ENCODE data around the gene NTRK1. TPM values are rescaled to one million over a fixed set of nuclear protein-coding genes. Genes with fewer than 3 reads are reported as not detected.

Gene NTRK1
- total and polyA plus RNA-seq, 4 donors: 0.13 to 0.17 (median 0.14) TPM

DNA sequence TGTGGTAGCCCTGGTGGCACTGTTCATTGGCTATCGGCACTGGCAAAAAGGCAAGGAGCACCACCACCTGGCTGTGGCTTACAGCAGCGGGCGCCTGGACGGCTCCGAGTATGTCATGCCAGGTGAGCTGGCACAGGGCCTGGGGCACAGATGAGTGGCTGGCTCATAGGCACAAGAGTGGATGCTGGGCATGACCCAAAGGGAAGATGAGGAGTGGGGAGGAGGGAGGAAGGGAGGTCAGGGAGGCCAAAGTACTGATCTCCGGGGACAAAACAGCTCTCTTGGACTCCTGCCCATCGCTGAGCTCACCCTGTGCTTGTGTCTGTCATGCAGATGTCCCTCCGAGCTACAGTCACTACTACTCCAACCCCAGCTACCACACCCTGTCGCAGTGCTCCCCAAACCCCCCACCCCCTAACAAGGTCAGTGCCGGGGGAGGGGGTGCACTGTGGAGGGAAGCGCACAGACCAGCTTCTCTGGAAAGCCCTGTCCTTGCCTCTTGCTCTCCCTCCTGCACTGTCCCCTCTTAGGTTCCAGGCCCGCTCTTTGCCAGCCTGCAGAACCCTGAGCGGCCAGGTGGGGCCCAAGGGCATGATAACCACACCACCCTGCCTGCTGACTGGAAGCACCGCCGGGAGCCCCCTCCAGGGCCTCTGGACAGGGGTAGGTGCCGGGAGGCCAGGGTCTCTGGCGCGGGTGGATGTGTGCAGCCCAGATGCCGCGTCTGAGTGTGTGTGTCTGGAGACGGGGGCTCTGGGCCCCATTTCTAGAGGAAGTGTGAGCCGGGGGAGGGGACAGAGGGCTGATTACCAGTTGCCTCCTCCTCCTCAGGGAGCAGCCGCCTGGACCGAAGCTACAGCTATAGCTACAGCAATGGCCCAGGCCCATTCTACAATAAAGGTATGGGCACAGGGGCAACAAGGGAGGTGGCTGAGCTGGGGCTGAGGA, 52.5 kb downstream of the NTRK1 start (continued):
- TF ChIP-seq, protein P1, sequence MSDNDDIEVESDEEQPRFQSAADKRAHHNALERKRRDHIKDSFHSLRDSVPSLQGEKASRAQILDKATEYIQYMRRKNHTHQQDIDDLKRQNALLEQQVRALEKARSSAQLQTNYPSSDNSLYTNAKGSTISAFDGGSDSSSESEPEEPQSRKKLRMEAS (IDR thresholded peaks at IDR 0.05): no peak
- TF ChIP-seq, protein P2, sequence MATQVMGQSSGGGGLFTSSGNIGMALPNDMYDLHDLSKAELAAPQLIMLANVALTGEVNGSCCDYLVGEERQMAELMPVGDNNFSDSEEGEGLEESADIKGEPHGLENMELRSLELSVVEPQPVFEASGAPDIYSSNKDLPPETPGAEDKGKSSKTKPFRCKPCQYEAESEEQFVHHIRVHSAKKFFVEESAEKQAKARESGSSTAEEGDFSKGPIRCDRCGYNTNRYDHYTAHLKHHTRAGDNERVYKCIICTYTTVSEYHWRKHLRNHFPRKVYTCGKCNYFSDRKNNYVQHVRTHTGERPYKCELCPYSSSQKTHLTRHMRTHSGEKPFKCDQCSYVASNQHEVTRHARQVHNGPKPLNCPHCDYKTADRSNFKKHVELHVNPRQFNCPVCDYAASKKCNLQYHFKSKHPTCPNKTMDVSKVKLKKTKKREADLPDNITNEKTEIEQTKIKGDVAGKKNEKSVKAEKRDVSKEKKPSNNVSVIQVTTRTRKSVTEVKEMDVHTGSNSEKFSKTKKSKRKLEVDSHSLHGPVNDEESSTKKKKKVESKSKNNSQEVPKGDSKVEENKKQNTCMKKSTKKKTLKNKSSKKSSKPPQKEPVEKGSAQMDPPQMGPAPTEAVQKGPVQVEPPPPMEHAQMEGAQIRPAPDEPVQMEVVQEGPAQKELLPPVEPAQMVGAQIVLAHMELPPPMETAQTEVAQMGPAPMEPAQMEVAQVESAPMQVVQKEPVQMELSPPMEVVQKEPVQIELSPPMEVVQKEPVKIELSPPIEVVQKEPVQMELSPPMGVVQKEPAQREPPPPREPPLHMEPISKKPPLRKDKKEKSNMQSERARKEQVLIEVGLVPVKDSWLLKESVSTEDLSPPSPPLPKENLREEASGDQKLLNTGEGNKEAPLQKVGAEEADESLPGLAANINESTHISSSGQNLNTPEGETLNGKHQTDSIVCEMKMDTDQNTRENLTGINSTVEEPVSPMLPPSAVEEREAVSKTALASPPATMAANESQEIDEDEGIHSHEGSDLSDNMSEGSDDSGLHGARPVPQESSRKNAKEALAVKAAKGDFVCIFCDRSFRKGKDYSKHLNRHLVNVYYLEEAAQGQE (IDR thresholded peaks at IDR 0.05): no peak
- TF ChIP-seq RAD21 (IDR thresholded peaks at IDR 0.05): no peak
- no peak for TF ChIP-seq GABPA (IDR thresholded peaks at IDR 0.05 in 1 of 2, conservative IDR thresholded peaks at IDR 0.05 in 1 of 2)
- TF ChIP-seq HNF4A (conservative IDR thresholded peaks at IDR 0.05): no peak

DNA sequence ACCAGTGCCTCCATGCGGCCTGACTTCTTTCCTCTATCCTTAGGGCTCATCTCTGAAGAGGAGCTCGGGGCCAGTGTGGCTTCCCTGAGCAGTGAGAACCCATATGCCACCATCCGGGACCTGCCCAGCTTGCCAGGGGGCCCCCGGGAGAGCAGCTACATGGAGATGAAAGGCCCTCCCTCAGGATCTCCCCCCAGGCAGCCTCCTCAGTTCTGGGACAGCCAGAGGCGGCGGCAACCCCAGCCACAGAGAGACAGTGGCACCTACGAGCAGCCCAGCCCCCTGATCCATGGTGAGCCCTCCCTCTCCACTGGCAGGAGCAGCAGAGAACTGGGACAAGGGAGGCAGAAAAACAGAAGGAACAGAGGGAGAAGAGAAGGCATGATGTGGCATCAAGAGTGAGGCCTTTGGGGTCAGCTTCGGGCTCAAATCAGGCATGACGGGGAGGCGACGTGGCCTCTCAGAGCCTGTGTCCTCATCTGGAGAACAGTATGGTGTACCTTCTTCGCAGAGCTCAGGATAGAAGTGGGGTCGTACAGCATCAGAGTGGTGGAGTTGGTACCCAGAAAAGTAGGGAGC, 53.2 kb downstream of the NTRK1 start:
- H3K27ac ChIP-seq (ENCODE audit: low read depth in 1 of 2, low read length in 2 of 2): no peak overlapping the region
- 90% methylated on average over 13 of the region's 13 CpGs for WGBS
- no peak for DNase-seq (ENCODE audit: low spot score)
- no peaks in the 10 kb centered on the region for H3K27me3 ChIP-seq (ENCODE audit: control insufficient read depth in 4 of 4, insufficient read depth in 4 of 4, low read length in 3 of 4)
- peaks cover 0 to 2% (median 0%) of the 10 kb centered on the region in 4 donors for H3K36me3 ChIP-seq (ENCODE audit: control insufficient read depth in 4 of 4, insufficient read depth in 3 of 4, low read depth in 1 of 4, low read length in 3 of 4)
- H3K9ac ChIP-seq (ENCODE audit: low read depth in 1 of 2, low read length in 2 of 2): no peak overlapping the region
- TF ChIP-seq, protein P1 (IDR thresholded peaks at IDR 0.05): no peak
- TF ChIP-seq, protein P3, sequence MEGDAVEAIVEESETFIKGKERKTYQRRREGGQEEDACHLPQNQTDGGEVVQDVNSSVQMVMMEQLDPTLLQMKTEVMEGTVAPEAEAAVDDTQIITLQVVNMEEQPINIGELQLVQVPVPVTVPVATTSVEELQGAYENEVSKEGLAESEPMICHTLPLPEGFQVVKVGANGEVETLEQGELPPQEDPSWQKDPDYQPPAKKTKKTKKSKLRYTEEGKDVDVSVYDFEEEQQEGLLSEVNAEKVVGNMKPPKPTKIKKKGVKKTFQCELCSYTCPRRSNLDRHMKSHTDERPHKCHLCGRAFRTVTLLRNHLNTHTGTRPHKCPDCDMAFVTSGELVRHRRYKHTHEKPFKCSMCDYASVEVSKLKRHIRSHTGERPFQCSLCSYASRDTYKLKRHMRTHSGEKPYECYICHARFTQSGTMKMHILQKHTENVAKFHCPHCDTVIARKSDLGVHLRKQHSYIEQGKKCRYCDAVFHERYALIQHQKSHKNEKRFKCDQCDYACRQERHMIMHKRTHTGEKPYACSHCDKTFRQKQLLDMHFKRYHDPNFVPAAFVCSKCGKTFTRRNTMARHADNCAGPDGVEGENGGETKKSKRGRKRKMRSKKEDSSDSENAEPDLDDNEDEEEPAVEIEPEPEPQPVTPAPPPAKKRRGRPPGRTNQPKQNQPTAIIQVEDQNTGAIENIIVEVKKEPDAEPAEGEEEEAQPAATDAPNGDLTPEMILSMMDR (IDR thresholded peaks at IDR 0.05; ENCODE audit: low read depth, low read length, missing input control): no peak
- TF ChIP-seq, protein P4, sequence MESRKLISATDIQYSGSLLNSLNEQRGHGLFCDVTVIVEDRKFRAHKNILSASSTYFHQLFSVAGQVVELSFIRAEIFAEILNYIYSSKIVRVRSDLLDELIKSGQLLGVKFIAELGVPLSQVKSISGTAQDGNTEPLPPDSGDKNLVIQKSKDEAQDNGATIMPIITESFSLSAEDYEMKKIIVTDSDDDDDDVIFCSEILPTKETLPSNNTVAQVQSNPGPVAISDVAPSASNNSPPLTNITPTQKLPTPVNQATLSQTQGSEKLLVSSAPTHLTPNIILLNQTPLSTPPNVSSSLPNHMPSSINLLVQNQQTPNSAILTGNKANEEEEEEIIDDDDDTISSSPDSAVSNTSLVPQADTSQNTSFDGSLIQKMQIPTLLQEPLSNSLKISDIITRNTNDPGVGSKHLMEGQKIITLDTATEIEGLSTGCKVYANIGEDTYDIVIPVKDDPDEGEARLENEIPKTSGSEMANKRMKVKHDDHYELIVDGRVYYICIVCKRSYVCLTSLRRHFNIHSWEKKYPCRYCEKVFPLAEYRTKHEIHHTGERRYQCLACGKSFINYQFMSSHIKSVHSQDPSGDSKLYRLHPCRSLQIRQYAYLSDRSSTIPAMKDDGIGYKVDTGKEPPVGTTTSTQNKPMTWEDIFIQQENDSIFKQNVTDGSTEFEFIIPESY (IDR thresholded peaks at IDR 0.05): no peak
- TF ChIP-seq FOXA1 (IDR thresholded peaks at IDR 0.05) (no peak), RXRA (IDR thresholded peaks at IDR 0.05) (no peak), FOXA2 (IDR thresholded peaks at IDR 0.05) (no peak), EGR1 (IDR thresholded peaks at IDR 0.05; ENCODE audit: low read depth in 2 of 2) (no peak), GABPA (IDR thresholded peaks at IDR 0.05 in 1 of 2, conservative IDR thresholded peaks at IDR 0.05 in 1 of 2) (no peak), HNF4G (IDR thresholded peaks at IDR 0.05) (no peak), YY1 (IDR thresholded peaks at IDR 0.05) (no peak), HNF4A (conservative IDR thresholded peaks at IDR 0.05) (no peak), TAF1 (conservative IDR thresholded peaks at IDR 0.05) (no peak), SP1 (IDR thresholded peaks at IDR 0.05) (no peak), RAD21 (IDR thresholded peaks at IDR 0.05) (no peak), NR2F2 (IDR thresholded peaks at IDR 0.05) (no peak), JUND (IDR thresholded peaks at IDR 0.05) (no peak)
- TF ChIP-seq, protein P2 (IDR thresholded peaks at IDR 0.05): no peak
- TF ChIP-seq, protein P5, sequence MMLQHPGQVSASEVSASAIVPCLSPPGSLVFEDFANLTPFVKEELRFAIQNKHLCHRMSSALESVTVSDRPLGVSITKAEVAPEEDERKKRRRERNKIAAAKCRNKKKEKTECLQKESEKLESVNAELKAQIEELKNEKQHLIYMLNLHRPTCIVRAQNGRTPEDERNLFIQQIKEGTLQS (IDR thresholded peaks at IDR 0.05): no peak
- H3K4me3 ChIP-seq (ENCODE audit: low read depth in 1 of 3, low read length in 3 of 3): no peak overlapping the region
- no peaks in the 10 kb centered on the region for H3K9me3 ChIP-seq (ENCODE audit: control insufficient read depth in 4 of 4, low read length in 3 of 4)
- H3K4me1 ChIP-seq (ENCODE audit: control insufficient read depth in 4 of 4, insufficient read depth in 4 of 4, low read length in 3 of 4): peaks cover 0 to 3% (median 1%) of the 10 kb centered on the region in 4 donors

Data from liver (tissue), 9 donors.